ENCODE results near the gene SHISAL1.

The SHISAL1 gene

DNA sequence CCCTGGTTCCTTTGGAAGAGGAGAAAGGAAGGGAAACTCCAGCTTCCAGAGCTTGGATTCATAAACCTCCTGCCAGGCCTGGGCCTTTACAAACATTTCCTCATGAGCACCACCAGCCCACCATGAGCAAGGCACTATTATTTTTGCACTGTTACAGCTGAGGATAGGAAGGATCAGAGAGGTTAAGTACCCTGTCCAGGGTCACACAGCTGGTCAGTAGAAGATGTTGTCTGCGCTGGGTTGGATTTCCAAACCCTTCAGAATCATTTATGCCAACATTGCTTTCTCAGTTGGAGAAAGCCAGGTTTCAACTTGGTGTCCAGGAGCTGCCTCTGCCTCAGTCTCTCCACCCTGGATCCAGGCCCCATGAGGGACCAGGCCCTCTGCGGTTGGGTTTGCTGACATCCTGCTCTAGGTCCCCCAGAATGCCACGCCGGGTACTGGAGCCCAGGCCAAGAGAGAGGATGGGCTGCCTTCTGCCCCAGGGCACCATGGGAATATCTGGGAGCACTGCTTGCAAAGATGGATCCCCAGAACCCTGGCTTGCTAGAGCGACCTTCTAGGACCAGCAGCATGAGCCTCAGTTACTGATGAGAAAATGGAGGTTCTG, 29.7 kb upstream of the SHISAL1 start:
- H2BK12ac ChIP-seq (ENCODE audit: low read length), result no peak overlapping the region
- H3K36me3 ChIP-seq (ENCODE audit: control insufficient read depth in 1 of 2, insufficient read depth in 2 of 2, low read length in 2 of 2), result no peaks in the 10 kb centered on the region

DNA sequence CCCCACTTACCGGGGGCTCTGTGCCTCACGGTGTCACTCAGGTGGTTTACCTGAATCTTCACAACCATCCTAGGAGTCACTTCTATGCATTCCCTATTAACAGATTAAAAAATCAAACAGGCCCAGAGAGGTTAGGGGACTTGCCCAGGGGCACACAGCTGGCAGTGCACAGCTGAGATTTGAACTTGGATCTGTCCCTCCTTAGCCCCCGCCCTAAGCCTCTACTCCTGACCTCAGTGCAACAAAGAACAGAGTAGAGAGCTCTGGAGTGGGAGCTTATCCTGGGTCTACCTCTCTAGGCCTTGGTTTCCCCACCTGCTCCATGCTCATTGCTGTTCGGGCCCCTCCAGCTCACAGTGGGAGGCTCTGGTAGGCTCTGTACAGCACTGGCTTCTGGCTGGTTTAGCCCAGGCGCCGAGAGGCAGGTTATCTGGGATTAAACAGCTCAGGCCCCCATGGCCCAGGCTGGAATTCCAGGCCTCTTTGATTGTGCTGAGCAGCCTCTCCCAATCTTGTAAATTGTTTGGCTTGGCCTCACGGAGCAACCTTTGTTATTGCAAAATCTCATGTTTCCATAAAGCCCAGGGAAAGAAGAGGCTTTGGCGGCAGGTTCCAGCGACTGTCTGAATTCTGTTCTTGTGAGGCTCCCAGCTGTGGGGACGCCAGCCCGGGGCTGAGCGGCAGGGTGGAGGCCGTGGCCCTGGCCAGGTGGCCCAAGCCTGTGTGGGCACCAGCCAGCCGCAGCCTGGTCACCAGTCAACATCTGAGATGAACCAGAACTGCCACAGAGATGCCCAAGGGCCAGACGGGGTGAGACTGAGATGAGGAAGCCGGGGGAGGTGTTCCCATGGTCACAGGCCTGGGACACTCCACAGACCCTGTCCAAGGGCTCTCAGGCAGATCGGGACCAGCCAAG, 28.9 kb upstream of the SHISAL1 start:
- H2AK5ac ChIP-seq (ENCODE audit: low read length), result no peak overlapping the region
- DNase-seq, result no peak
- no peak overlapping the region for H3K23ac ChIP-seq (ENCODE audit: low read length)
- no peak overlapping the region for H2BK12ac ChIP-seq (ENCODE audit: low read length)
- H3K36me3 ChIP-seq (ENCODE audit: control insufficient read depth in 1 of 2, insufficient read depth in 2 of 2, low read length in 2 of 2), result no peaks in the 10 kb centered on the region
- H2BK120ac ChIP-seq (ENCODE audit: insufficient read depth, low read length, poor library complexity), result no peak overlapping the region
- H3K9ac ChIP-seq (ENCODE audit: low read length), result no peak overlapping the region
- no peak overlapping the region for H2BK5ac ChIP-seq (ENCODE audit: low read depth, low read length, poor library complexity)
- no peak overlapping the region for H3K27ac ChIP-seq (ENCODE audit: low read depth, low read length)
- no peaks in the 10 kb centered on the region for H3K27me3 ChIP-seq (ENCODE audit: insufficient read depth, low read length)
- peaks cover 5 to 10% of the 10 kb centered on the region in 2 experiments for H3K4me1 ChIP-seq (ENCODE audit: control insufficient read depth in 1 of 2, insufficient read depth in 2 of 2, low read length in 2 of 2)
- H3K79me2 ChIP-seq (ENCODE audit: control insufficient read depth, insufficient read depth, low read length, poor library complexity), result no peaks in the 10 kb centered on the region
- WGBS (ENCODE audit: extremely low coverage, insufficient coverage, insufficient read length), result no CpG with 5 or more reads among the region's 17 CpGs
- no peak overlapping the region for H3K14ac ChIP-seq (ENCODE audit: low read length)
- no peak overlapping the region for H2AFZ ChIP-seq (ENCODE audit: insufficient read depth, low read length, poor library complexity)
- H3K4me2 ChIP-seq (ENCODE audit: low read length), result no peak overlapping the region
- H4K12ac ChIP-seq (ENCODE audit: low read depth, low read length), result no peak overlapping the region
- H4K8ac ChIP-seq (ENCODE audit: low read depth, low read length), result no peak overlapping the region
- no peaks in the 10 kb centered on the region for H3K9me3 ChIP-seq (ENCODE audit: insufficient read depth, low read depth, low read length)
- no peak overlapping the region for H3K18ac ChIP-seq (ENCODE audit: low read length)
- H3K79me1 ChIP-seq (ENCODE audit: low read length), result no peaks in the 10 kb centered on the region
- no peak overlapping the region for H3K4me3 ChIP-seq (ENCODE audit: low read depth, low read length)
- H3K4ac ChIP-seq (ENCODE audit: low read depth, low read length), result no peak overlapping the region
- H4K91ac ChIP-seq (ENCODE audit: low read depth, low read length), result no peak overlapping the region

More for the DNA sequence above, 29.7 kb upstream of the SHISAL1 start:
- Histone ChIP-seq H4K12ac (ENCODE audit: low read depth, low read length) (no peak overlapping the region), H3K79me1 (ENCODE audit: low read length) (no peaks in the 10 kb centered on the region), H3K4me2 (ENCODE audit: low read length) (no peak overlapping the region), H4K91ac (ENCODE audit: low read depth, low read length) (no peak overlapping the region), H3K4me1 (ENCODE audit: control insufficient read depth in 1 of 2, insufficient read depth in 2 of 2, low read length in 2 of 2) (peaks cover 5 to 8% of the 10 kb centered on the region in 2 experiments), H3K14ac (ENCODE audit: low read length) (no peak overlapping the region), H2BK5ac (ENCODE audit: low read depth, low read length, poor library complexity) (no peak overlapping the region), H2AK5ac (ENCODE audit: low read length) (no peak overlapping the region), H3K27ac (ENCODE audit: low read depth, low read length) (no peak overlapping the region), H3K23ac (ENCODE audit: low read length) (no peak overlapping the region), H3K9ac (ENCODE audit: low read length) (no peak overlapping the region), H3K79me2 (ENCODE audit: control insufficient read depth, insufficient read depth, low read length, poor library complexity) (no peaks in the 10 kb centered on the region), H3K9me3 (ENCODE audit: insufficient read depth, low read depth, low read length) (no peaks in the 10 kb centered on the region), H2BK120ac (ENCODE audit: insufficient read depth, low read length, poor library complexity) (no peak overlapping the region), H3K4me3 (ENCODE audit: low read depth, low read length) (no peak overlapping the region), H3K18ac (ENCODE audit: low read length) (no peak overlapping the region), H2AFZ (ENCODE audit: insufficient read depth, low read length, poor library complexity) (no peak overlapping the region), H3K4ac (ENCODE audit: low read depth, low read length) (no peak overlapping the region), H3K27me3 (ENCODE audit: insufficient read depth, low read length) (no peaks in the 10 kb centered on the region), H4K8ac (ENCODE audit: low read depth, low read length) (no peak overlapping the region)
- WGBS (ENCODE audit: extremely low coverage, insufficient coverage, insufficient read length), result no CpG with 5 or more reads among the region's 5 CpGs
- no peak for DNase-seq

DNA sequence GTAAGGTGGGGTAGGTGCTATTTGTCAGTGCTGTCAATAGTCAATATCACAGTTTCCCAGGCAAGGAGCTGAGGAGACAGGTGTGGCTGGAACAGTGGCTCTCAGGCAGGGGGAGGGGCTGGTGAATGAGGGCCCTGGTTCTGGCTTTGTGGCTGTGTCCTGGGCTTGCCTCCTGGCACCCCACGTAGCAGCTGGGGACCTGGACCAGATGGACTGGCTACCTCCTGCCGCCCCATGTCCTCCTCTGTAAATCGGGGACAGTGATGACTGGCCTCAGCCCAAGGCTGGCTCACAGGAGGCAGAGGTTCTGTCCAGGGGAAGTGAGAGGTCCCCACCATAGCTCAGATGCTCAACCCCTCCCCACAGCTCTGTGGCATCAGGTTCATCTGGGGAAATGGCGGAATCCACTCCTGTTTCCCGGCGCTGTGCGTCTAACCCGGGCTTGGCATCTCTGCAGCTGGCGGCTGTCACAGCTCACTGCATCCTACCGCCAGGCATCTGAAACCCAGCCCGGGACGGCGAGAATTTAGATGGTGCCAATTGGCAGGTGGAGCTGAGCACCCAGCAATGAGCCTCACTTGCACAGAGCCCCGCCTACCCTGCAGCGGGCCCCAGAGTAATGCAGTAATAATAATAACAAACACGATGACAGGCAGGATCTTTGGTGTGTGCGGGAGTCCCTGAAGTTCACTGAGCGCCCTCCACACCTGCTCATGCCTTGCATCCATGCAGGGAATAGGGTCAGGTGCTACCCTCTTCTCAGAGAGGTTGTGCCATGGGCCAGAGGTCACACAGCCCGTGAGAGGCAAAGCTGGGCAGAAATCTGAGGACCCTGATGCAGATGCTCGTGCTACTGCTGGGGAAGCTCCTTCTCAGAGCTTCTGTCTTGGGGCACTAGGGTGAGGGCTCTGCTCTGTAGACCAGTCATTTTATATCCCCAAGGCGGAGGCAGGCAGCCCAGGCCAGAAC, 27.8 kb upstream of the SHISAL1 start:
- no peaks in the 10 kb centered on the region for H3K79me1 ChIP-seq (ENCODE audit: low read length)

GRCh38 chr22:44338906-44339305, 26.2 kb upstream of the SHISAL1 start:
- no peaks in the 10 kb centered on the region for H3K27me3 ChIP-seq (ENCODE audit: insufficient read depth, low read length)
- H3K79me2 ChIP-seq (ENCODE audit: control insufficient read depth, insufficient read depth, low read length, poor library complexity), result no peaks in the 10 kb centered on the region
- H3K4me3 ChIP-seq (ENCODE audit: low read depth, low read length), result no peak overlapping the region
- H3K18ac ChIP-seq (ENCODE audit: low read length), result no peak overlapping the region
- WGBS (ENCODE audit: extremely low coverage, insufficient coverage, insufficient read length), result no CpG with 5 or more reads among the region's 2 CpGs
- H3K36me3 ChIP-seq (ENCODE audit: control insufficient read depth in 1 of 2, insufficient read depth in 2 of 2, low read length in 2 of 2), result no peaks in the 10 kb centered on the region
- H3K9me3 ChIP-seq (ENCODE audit: insufficient read depth, low read depth, low read length), result peaks cover 8% of the 10 kb centered on the region
- no peak overlapping the region for H3K23ac ChIP-seq (ENCODE audit: low read length)
- no peak overlapping the region for H2AFZ ChIP-seq (ENCODE audit: insufficient read depth, low read length, poor library complexity)
- H4K8ac ChIP-seq (ENCODE audit: low read depth, low read length), result no peak overlapping the region
- no peak for DNase-seq
- H4K12ac ChIP-seq (ENCODE audit: low read depth, low read length), result no peak overlapping the region
- H2AK5ac ChIP-seq (ENCODE audit: low read length), result no peak overlapping the region
- H2BK12ac ChIP-seq (ENCODE audit: low read length), result no peak overlapping the region
- no peak overlapping the region for H3K27ac ChIP-seq (ENCODE audit: low read depth, low read length)
- no peak overlapping the region for H4K91ac ChIP-seq (ENCODE audit: low read depth, low read length)
- no peak overlapping the region for H3K4me2 ChIP-seq (ENCODE audit: low read length)
- no peak overlapping the region for H2BK5ac ChIP-seq (ENCODE audit: low read depth, low read length, poor library complexity)
- no peak overlapping the region for H3K9ac ChIP-seq (ENCODE audit: low read length)
- no peaks in the 10 kb centered on the region for H3K79me1 ChIP-seq (ENCODE audit: low read length)
- no peak overlapping the region for H3K4ac ChIP-seq (ENCODE audit: low read depth, low read length)
- no peak overlapping the region for H2BK120ac ChIP-seq (ENCODE audit: insufficient read depth, low read length, poor library complexity)
- H3K14ac ChIP-seq (ENCODE audit: low read length), result no peak overlapping the region
- H3K4me1 ChIP-seq (ENCODE audit: control insufficient read depth in 1 of 2, insufficient read depth in 2 of 2, low read length in 2 of 2), result peaks cover 5 to 10% of the 10 kb centered on the region in 2 experiments

More for the DNA sequence above, 27.8 kb upstream of the SHISAL1 start:
- Histone ChIP-seq H2BK120ac (ENCODE audit: insufficient read depth, low read length, poor library complexity) (no peak overlapping the region), H4K12ac (ENCODE audit: low read depth, low read length) (no peak overlapping the region), H3K36me3 (ENCODE audit: control insufficient read depth in 1 of 2, insufficient read depth in 2 of 2, low read length in 2 of 2) (no peaks in the 10 kb centered on the region), H3K4me3 (ENCODE audit: low read depth, low read length) (no peak overlapping the region), H3K4me1 (ENCODE audit: control insufficient read depth in 1 of 2, insufficient read depth in 2 of 2, low read length in 2 of 2) (peaks cover 5 to 10% of the 10 kb centered on the region in 2 experiments), H3K79me2 (ENCODE audit: control insufficient read depth, insufficient read depth, low read length, poor library complexity) (no peaks in the 10 kb centered on the region), H3K4ac (ENCODE audit: low read depth, low read length) (no peak overlapping the region), H4K91ac (ENCODE audit: low read depth, low read length) (no peak overlapping the region), H3K9me3 (ENCODE audit: insufficient read depth, low read depth, low read length) (peaks cover 2% of the 10 kb centered on the region), H2BK5ac (ENCODE audit: low read depth, low read length, poor library complexity) (no peak overlapping the region), H2BK12ac (ENCODE audit: low read length) (no peak overlapping the region), H3K27me3 (ENCODE audit: insufficient read depth, low read length) (no peaks in the 10 kb centered on the region), H3K4me2 (ENCODE audit: low read length) (no peak overlapping the region), H3K27ac (ENCODE audit: low read depth, low read length) (no peak overlapping the region), H3K18ac (ENCODE audit: low read length) (no peak overlapping the region), H4K8ac (ENCODE audit: low read depth, low read length) (no peak overlapping the region), H2AFZ (ENCODE audit: insufficient read depth, low read length, poor library complexity) (no peak overlapping the region), H3K9ac (ENCODE audit: low read length) (no peak overlapping the region), H3K14ac (ENCODE audit: low read length) (no peak overlapping the region), H3K23ac (ENCODE audit: low read length) (no peak overlapping the region), H2AK5ac (ENCODE audit: low read length) (no peak overlapping the region)
- DNase-seq, result no peak
- no CpG with 5 or more reads among the region's 21 CpGs for WGBS (ENCODE audit: extremely low coverage, insufficient coverage, insufficient read length)
